RWPE2 (cell line): ENCODE measurements around the gene RHPN2.
"Not testable (repeated sequence)": the region's sequence is repeated elsewhere in the genome, so short reads cannot be mapped to it uniquely, and the experiment has no call there.

ENCODE experiments used
- ATAC-seq: fragments of 200-7000 bp; cut with Tn5 transposase; 3 replicates; pipeline ENCODE4 v1.9.1; 2021; ENCODE audit warnings: low read depth
- DNase-seq: peaks from one replicate; pipeline ENCODE4 v3.0.0-alpha.2; 2020; ENCODE audit warnings: low spot score
- H3K27ac ChIP-seq: fragments of 450-650 bp; 2 replicates; pipeline ENCODE4 v1.5.1; 2017; ENCODE audit warnings: mild to moderate bottlenecking; ENCODE audit not compliant: poor library complexity, severe bottlenecking
- H3K27me3 ChIP-seq: fragments of 250-450 bp; sonication (Bioruptor Pico); 2 replicates; pipeline ENCODE4 v1.5.1; 2021; ENCODE audit warnings: mild to moderate bottlenecking, moderate library complexity; ENCODE audit not compliant: insufficient read depth, poor library complexity, severe bottlenecking
- H3K36me3 ChIP-seq: fragments of 250-450 bp; sonication (Bioruptor Pico); 2 replicates; pipeline ENCODE4 v1.5.1; 2020; ENCODE audit warnings: low read depth, mild to moderate bottlenecking, moderate library complexity
- H3K4me1 ChIP-seq: fragments of 250-450 bp; sonication (Bioruptor Pico); 2 replicates; pipeline ENCODE4 v1.5.1; 2021; ENCODE audit warnings: mild to moderate bottlenecking, moderate library complexity; ENCODE audit not compliant: insufficient read depth, poor library complexity, severe bottlenecking
- H3K4me3 ChIP-seq: fragments of 250-450 bp; sonication (Bioruptor Pico); 2 replicates; pipeline ENCODE4 v1.5.1; 2021; ENCODE audit warnings: mild to moderate bottlenecking, moderate library complexity; ENCODE audit not compliant: severe bottlenecking
- H3K9me3 ChIP-seq: fragments of 250-450 bp; sonication (Bioruptor Pico); 2 replicates; pipeline ENCODE4 v1.5.1; 2021; ENCODE audit warnings: mild to moderate bottlenecking, moderate library complexity; ENCODE audit not compliant: severe bottlenecking
- TF ChIP-seq, protein P1 (sequence below): fragments of 450-650 bp; IDR thresholded peaks from one replicate; pipeline ENCODE4 v1.5.1; 2017; ENCODE audit warnings: mild to moderate bottlenecking, moderate library complexity; ENCODE audit not compliant: poor library complexity, severe bottlenecking

Gene RHPN2

GRCh38 chr19:33000910-33001309, 63.8 kb downstream of the RHPN2 start:
- Histone ChIP-seq H3K9me3 (no peaks in the 10 kb centered on the region), H3K27ac (no peak overlapping the region), H3K4me3 (no peak overlapping the region), H3K36me3 (peaks cover 5% of the 10 kb centered on the region; the same call in 1 of the 2 replicates), H3K27me3 (no peaks in the 10 kb centered on the region), H3K4me1 (no peaks in the 10 kb centered on the region)
- TF ChIP-seq, protein P1, sequence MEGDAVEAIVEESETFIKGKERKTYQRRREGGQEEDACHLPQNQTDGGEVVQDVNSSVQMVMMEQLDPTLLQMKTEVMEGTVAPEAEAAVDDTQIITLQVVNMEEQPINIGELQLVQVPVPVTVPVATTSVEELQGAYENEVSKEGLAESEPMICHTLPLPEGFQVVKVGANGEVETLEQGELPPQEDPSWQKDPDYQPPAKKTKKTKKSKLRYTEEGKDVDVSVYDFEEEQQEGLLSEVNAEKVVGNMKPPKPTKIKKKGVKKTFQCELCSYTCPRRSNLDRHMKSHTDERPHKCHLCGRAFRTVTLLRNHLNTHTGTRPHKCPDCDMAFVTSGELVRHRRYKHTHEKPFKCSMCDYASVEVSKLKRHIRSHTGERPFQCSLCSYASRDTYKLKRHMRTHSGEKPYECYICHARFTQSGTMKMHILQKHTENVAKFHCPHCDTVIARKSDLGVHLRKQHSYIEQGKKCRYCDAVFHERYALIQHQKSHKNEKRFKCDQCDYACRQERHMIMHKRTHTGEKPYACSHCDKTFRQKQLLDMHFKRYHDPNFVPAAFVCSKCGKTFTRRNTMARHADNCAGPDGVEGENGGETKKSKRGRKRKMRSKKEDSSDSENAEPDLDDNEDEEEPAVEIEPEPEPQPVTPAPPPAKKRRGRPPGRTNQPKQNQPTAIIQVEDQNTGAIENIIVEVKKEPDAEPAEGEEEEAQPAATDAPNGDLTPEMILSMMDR, result no peak
- DNase-seq, result no peak
- ATAC-seq, result no peak

- no peak for ATAC-seq
- no peak for DNase-seq
- Histone ChIP-seq H3K36me3 (peaks cover 5% of the 10 kb centered on the region; the same call in 1 of the 2 replicates), H3K27ac (no peak overlapping the region), H3K27me3 (no peaks in the 10 kb centered on the region), H3K9me3 (no peaks in the 10 kb centered on the region), H3K4me3 (no peak overlapping the region), H3K4me1 (no peaks in the 10 kb centered on the region)
- TF ChIP-seq, protein P1, result no peak
Observed at GRCh38 chr19:33000510-33000909, 64.2 kb downstream of the RHPN2 start.

GRCh38 chr19:32998722-32999121, 66.0 kb downstream of the RHPN2 start:
- Histone ChIP-seq H3K4me1 (no peaks in the 10 kb centered on the region), H3K36me3 (peaks cover 5% of the 10 kb centered on the region; the same call in 1 of the 2 replicates), H3K27me3 (no peaks in the 10 kb centered on the region), H3K27ac (no peak overlapping the region), H3K9me3 (no peaks in the 10 kb centered on the region), H3K4me3 (no peak overlapping the region)
- DNase-seq, result no peak
- TF ChIP-seq, protein P1, result no peak
- no peak for ATAC-seq

DNA sequence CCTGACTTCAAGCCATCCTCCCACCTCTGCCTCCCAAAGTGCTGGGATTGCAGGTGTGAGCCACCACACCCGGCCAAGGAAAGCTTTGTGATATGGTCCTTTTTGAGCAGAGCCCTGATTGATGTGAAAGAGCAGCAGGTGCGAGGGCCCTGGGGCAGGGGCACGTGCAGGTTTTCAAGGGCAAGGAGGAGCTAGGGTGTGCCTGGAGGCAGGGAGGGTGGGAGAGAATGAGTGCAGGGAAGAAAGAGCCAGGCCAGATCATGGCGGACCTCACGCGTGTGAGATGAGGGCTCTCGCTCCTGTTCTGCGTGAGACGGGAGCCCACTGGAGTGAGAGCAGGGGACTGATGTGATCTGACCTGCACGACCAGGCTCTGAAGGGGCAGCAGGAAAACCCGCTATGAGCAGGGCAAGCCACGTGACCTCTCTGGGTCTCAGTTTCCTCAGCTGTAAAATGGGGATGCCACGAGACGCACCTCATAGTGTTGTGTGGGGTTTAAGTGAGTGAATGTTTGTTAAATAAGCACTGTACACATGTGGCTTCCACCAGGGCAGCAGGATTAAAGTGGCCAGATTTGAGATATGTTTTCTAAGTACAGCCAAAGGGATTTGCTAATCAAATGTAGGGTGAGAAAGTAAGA, 66.9 kb downstream of the RHPN2 start:
- Histone ChIP-seq H3K27me3 (no peaks in the 10 kb centered on the region), H3K27ac (no peak overlapping the region), H3K36me3 (peaks cover 5% of the 10 kb centered on the region; the same call in 1 of the 2 replicates), H3K4me1 (no peaks in the 10 kb centered on the region), H3K4me3 (no peak overlapping the region), H3K9me3 (no peaks in the 10 kb centered on the region)
- TF ChIP-seq, protein P1, result no peak
- DNase-seq (no peak), ATAC-seq (no peak)

DNA sequence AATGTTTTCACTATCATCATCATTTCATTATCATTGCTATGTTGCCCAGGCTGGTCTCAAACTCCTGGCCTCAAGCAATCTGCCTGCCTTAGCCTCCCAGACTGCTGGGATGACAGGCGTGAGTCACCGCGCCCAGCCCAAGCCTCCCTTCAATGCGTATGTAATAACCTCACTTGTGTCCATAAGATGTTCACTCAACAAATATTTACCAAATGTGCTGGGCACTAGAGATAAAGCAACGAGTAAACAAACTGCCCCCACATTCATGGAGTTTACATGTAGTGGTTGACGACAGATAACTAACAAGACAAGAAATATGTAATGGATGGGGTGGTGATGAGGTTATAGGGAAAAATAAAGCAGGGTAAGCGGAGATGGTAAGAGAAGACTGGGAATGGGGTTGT, 67.6 kb downstream of the RHPN2 start:
- not testable (repeated sequence) for H3K9me3 ChIP-seq, H3K4me1 ChIP-seq, H3K4me3 ChIP-seq, DNase-seq, H3K36me3 ChIP-seq, H3K27me3 ChIP-seq, H3K27ac ChIP-seq
- ATAC-seq, result peak; percentile 36; the same call in 1 of the 3 replicates

DNA sequence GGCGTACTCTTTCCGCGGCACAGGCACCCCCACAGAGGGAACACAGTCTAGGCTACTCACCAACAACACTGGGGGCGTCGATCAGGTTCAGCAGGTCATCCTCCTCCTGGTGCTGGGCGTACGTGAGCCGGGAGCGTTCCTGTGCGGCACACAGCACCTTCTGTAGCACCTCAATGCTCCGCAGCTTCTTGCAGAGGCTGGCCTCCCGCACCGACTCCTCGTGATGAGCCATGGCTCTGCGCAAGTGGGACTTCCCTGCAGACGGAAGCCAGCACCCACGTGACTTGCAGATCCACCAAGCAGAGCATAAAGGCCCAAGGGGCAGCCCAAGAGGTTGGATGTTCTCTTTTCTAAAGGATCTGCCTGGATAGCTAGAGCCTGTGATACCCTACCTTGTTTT, 68.7 kb downstream of the RHPN2 start:
- H3K27me3 ChIP-seq, H3K36me3 ChIP-seq, H3K4me1 ChIP-seq, H3K4me3 ChIP-seq, H3K9me3 ChIP-seq, H3K27ac ChIP-seq, ATAC-seq, DNase-seq: not testable (repeated sequence)
